HG03095 (cell line): ENCODE data around the gene IFT122.

Experiments
- ATAC-seq: cut with Tn5 transposase; IDR thresholded peaks from one replicate; pipeline ENCODE4 v1.9.1; 2021; ENCODE audit warnings: moderate library complexity; ENCODE audit not compliant: unreplicated experiment

The IFT122 gene

GRCh38 chr3:129567939-129568338, 127.9 kb downstream of the IFT122 start:
- ATAC-seq: no peak

- no peak for ATAC-seq
These were observed 129.8 kb downstream of the IFT122 start for GRCh38 chr3:129569856-129570255.
